ENCODE results near the gene RANBP6.

RANBP6 gene

DNA sequence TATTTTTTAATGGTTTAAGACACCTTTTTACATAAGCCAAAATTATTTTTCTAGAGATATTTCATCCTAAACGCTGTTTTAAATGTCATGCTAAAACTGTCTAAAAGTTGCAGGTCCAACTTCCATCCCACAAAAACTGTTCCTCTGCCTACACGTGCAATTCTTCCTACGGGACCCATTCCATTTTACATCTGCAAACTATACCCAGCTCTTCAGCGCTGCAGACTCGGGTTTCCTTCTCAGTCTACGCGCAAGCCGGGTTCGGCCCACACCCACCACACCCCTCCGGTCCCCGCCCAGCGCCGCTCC lies 8.7 kb downstream of the RANBP6 start:
- peak; percentile 82 for DNase-seq

DNA sequence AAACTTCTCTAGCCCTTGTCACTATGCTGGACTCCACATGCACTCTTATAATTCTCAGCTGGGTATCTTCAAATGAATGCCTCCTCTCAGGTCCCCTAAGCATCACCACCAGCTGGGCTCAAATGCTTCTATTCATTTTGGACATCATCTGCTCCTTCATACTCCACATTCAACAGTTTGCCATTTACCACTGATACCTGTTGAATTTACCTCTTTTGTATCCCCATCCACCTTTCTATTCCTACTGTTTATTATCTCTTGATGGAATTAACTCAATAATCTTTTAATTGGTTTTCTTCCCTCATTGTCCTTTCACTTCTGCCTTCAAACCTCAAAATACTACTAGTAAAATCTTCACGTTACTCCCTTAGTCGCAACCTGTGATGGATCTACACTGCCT lies 14.5 kb downstream of the RANBP6 start:
- DNase-seq = no peak

- no peak for DNase-seq
These were observed 15.9 kb downstream of the RANBP6 start for GRCh38 chr9:5999443-6000101.

GRCh38 chr9:5994493-5994892 lies 20.9 kb downstream of the RANBP6 start:
- DNase-seq = no peak

- DNase-seq = no peak
These were observed 27.2 kb downstream of the RANBP6 start for GRCh38 chr9:5988265-5988664.

GRCh38 chr9:5983042-5983441 lies 32.4 kb downstream of the RANBP6 start:
- no peak for DNase-seq

- DNase-seq = no peak
These were observed 33.1 kb downstream of the RANBP6 start for GRCh38 chr9:5982317-5982716.

GRCh38 chr9:5978523-5978922 lies 36.9 kb downstream of the RANBP6 start:
- DNase-seq = no peak

GRCh38 chr9:5976674-5977397 lies 38.6 kb downstream of the RANBP6 start:
- no peak for DNase-seq

GRCh38 chr9:5971740-5972139 lies 43.7 kb downstream of the RANBP6 start:
- no peak for DNase-seq
